ENCODE measurements around the gene LGR4. TPM values are rescaled to one million over a fixed set of nuclear protein-coding genes. Genes with fewer than 3 reads are reported as not detected.

The LGR4 gene
- total RNA-seq, 1 experiment from 2014 or later = 44.2 TPM

GRCh38 chr11:27470826-27471588 lies 1.6 kb downstream of the LGR4 start:
- Histone ChIP-seq H3K36me3 (no peaks in the 10 kb centered on the region), H3K27me3 (no peaks in the 10 kb centered on the region), H3K27ac (no peak overlapping the region; the same call in 1 of the 2 replicates), H3K4me1 (peaks cover 3% of the 10 kb centered on the region; the same call in 1 of the 2 replicates), H3K4me3 (peak overlapping the region; percentile 87), H3K9me3 (replicated peaks) (no peaks in the 10 kb centered on the region)
- DNase-seq = peak in 1 of 2 experiments; percentile 28

GRCh38 chr11:27470166-27470565 lies 2.4 kb downstream of the LGR4 start:
- Histone ChIP-seq H3K9me3 (replicated peaks) (no peaks in the 10 kb centered on the region), H3K4me1 (peaks cover 3% of the 10 kb centered on the region; the same call in 1 of the 2 replicates), H3K36me3 (no peaks in the 10 kb centered on the region), H3K27ac (no peak overlapping the region), H3K27me3 (no peaks in the 10 kb centered on the region), H3K4me3 (no peak overlapping the region)
- no peak for DNase-seq

- H3K4me3 ChIP-seq = no peak overlapping the region
- no peaks in the 10 kb centered on the region for H3K9me3 ChIP-seq (replicated peaks)
- peaks cover 3% of the 10 kb centered on the region for H3K4me1 ChIP-seq
- H3K27ac ChIP-seq = no peak overlapping the region
- H3K27me3 ChIP-seq = no peaks in the 10 kb centered on the region
- DNase-seq = no peak
- no peaks in the 10 kb centered on the region for H3K36me3 ChIP-seq
These were observed 3.4 kb downstream of the LGR4 start for GRCh38 chr11:27468995-27469695.

GRCh38 chr11:27468209-27468994 lies 4.2 kb downstream of the LGR4 start:
- DNase-seq = no peak
- Histone ChIP-seq H3K27me3 (no peaks in the 10 kb centered on the region), H3K4me1 (peaks cover 6% of the 10 kb centered on the region), H3K4me3 (no peak overlapping the region), H3K36me3 (no peaks in the 10 kb centered on the region), H3K27ac (no peak overlapping the region), H3K9me3 (replicated peaks) (no peaks in the 10 kb centered on the region)

DNA sequence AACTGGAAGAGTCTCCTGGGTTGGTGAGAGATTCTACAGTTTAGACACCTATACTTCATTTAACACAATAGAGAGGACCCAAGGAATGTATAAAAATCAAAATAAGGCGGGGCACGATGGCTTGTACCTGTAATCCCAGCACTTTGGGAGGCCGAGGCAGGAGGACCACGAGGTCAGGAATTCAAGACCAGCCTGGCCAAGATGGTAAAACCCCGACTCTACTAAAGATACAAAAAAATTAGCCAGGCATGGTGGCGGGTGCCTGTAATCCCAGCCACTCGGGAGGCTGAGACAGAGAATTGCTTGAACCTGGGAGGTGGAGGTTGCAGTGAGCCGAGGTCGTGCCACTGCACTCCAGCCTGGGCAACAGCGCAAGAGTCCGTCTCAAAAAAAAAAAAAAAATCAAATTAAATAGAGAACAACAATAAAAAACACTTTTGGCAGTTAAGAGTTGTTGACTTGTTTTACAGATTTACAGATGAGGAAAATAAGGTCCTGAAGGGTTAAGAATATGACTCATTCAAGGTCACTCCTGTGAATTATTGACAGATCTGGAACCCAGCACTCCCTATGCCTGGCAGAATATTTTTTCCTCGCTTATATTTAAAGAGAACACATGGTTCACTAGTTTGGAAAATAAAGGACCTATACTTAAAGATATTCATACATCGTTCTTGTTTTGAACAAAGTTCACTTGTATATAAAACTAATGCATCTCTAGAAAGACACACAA lies 5.2 kb downstream of the LGR4 start:
- no peak for DNase-seq
- Histone ChIP-seq H3K4me1 (peaks cover 6% of the 10 kb centered on the region), H3K9me3 (replicated peaks) (no peaks in the 10 kb centered on the region), H3K27ac (no peak overlapping the region), H3K4me3 (no peak overlapping the region), H3K36me3 (no peaks in the 10 kb centered on the region), H3K27me3 (no peaks in the 10 kb centered on the region)

GRCh38 chr11:27466363-27466762 lies 6.2 kb downstream of the LGR4 start:
- DNase-seq = no peak
- H3K27ac ChIP-seq = no peak overlapping the region
- peaks cover 6% of the 10 kb centered on the region for H3K4me1 ChIP-seq
- no peaks in the 10 kb centered on the region for H3K9me3 ChIP-seq (replicated peaks)
- no peak overlapping the region for H3K4me3 ChIP-seq
- no peaks in the 10 kb centered on the region for H3K27me3 ChIP-seq
- no peaks in the 10 kb centered on the region for H3K36me3 ChIP-seq

DNA sequence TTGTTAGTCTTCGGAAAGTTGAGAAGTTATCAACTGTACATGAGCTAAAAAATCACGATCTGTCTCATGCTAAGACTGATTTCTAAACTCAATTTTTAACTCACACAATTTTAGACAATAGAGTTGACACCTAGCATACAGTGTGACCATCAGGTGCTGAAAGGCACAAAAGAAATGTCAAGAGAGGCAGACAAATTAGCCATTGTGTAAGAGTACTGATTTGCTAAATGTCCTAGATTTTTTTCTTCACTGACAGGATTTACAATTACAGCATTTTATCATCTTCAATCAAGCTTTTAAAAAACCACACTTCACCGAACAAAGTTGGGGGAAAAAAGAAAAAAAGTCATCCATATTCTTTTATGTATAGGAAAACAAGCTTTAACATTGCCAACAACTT lies 7.0 kb downstream of the LGR4 start:
- H3K36me3 ChIP-seq = no peaks in the 10 kb centered on the region
- H3K27me3 ChIP-seq = no peaks in the 10 kb centered on the region
- H3K4me1 ChIP-seq = peaks cover 6% of the 10 kb centered on the region
- H3K4me3 ChIP-seq = no peak overlapping the region
- no peak for DNase-seq
- no peaks in the 10 kb centered on the region for H3K9me3 ChIP-seq (replicated peaks)
- no peak overlapping the region for H3K27ac ChIP-seq

DNA sequence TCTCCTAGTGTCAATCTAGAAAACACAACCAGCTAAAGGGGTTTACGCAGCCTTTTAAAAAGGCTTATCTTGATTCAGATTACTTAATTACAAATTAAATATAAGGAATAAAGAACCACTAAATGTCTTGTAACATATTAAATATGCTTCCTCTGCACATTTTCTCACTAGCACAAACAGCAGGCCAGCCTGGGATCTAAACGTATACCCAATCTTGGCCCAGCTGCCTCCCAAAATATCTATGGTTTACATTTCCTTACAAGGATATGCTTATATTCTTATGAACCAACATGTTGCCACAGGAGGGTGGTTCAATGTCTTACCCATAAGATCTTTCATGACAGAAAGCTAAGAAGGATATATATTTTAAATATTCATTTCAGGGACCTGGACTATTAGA lies 7.7 kb downstream of the LGR4 start:
- Histone ChIP-seq H3K27me3 (no peaks in the 10 kb centered on the region), H3K9me3 (replicated peaks) (no peaks in the 10 kb centered on the region), H3K4me1 (peaks cover 6% of the 10 kb centered on the region), H3K36me3 (no peaks in the 10 kb centered on the region), H3K4me3 (no peak overlapping the region), H3K27ac (no peak overlapping the region)
- DNase-seq = no peak

DNA sequence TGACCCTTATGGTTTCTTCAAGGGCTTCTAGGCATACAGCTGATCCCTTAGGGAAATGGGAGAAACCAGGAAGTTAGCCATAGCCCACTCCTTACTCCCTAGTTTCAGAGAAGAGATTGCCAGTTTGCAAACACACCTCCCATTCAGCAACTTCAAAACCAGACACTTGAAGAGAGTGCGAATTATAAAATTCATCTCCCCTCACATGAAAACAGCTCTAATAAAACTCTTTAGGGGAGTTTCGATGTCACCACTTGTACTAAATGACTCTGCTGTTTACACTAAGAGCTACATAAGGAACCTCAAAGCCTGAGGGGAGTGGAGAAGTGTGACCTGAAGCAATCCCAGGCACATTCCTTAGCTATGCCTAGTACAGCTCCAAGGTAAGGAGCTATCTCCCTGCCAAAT lies 8.3 kb downstream of the LGR4 start:
- Histone ChIP-seq H3K4me1 (peaks cover 6% of the 10 kb centered on the region; the same call in 1 of the 2 replicates), H3K4me3 (no peak overlapping the region), H3K9me3 (replicated peaks) (no peaks in the 10 kb centered on the region), H3K36me3 (no peaks in the 10 kb centered on the region), H3K27ac (no peak overlapping the region), H3K27me3 (no peaks in the 10 kb centered on the region)
- no peak for DNase-seq

DNA sequence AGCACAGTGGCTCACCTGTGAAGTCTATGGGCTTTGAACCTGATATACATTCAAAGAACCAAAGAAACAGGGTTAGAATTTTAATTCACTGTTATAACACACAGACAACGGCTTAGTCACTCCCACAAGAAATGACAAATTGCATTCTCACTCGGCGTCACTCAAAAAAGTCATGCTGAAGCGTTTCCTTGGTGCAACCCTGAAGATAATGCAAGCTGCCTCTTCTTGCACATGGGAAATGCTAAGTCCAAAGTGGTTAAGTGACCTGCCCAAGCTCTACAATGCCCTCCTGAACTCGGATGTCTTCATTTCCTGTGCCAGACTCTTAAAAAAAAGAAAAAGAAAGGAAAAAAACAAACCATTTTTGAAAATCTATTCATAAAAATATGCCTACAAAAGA lies 10.0 kb downstream of the LGR4 start:
- H3K27ac ChIP-seq = no peak overlapping the region
- no peaks in the 10 kb centered on the region; the same call in 1 of the 2 replicates for H3K36me3 ChIP-seq
- DNase-seq = no peak
- H3K27me3 ChIP-seq = no peaks in the 10 kb centered on the region
- peaks cover 6% of the 10 kb centered on the region; the same call in 1 of the 2 replicates for H3K4me1 ChIP-seq
- H3K9me3 ChIP-seq (replicated peaks) = no peaks in the 10 kb centered on the region
- no peak overlapping the region for H3K4me3 ChIP-seq

- H3K4me1 ChIP-seq = peaks cover 6% of the 10 kb centered on the region; the same call in 1 of the 2 replicates
- no peaks in the 10 kb centered on the region for H3K9me3 ChIP-seq (replicated peaks)
- no peak for DNase-seq
- no peaks in the 10 kb centered on the region for H3K27me3 ChIP-seq
- H3K36me3 ChIP-seq = no peaks in the 10 kb centered on the region; the same call in 1 of the 2 replicates
- no peak overlapping the region for H3K4me3 ChIP-seq
- H3K27ac ChIP-seq = no peak overlapping the region
These were observed 12.2 kb downstream of the LGR4 start for GRCh38 chr11:27460158-27460978.

DNA sequence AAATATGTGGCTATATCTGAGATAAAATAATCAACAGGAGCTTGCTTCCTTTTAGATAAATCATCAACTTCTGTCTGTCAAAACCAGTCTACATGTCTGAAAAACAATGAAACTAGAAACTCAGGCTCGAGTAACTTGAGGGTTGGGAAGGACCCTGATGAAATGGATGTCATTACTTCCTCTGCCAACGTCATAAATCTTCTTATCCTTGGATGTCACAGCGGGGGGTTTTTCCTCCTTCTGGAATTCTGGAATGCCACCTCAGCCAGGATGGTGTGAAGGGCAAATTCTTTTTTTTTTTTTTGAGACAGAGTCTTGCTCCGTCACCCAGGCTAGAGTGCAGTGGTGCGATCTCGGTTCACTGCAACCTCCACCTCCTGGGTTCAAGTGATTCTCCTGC lies 13.4 kb downstream of the LGR4 start:
- Histone ChIP-seq H3K4me1 (peaks cover 6% of the 10 kb centered on the region; the same call in 1 of the 2 replicates), H3K36me3 (no peaks in the 10 kb centered on the region; the same call in 1 of the 2 replicates), H3K27ac (no peak overlapping the region), H3K4me3 (no peak overlapping the region), H3K9me3 (replicated peaks) (no peaks in the 10 kb centered on the region), H3K27me3 (no peaks in the 10 kb centered on the region)
- no peak for DNase-seq

- H3K4me1 ChIP-seq = peaks cover 4% of the 10 kb centered on the region; the same call in 1 of the 2 replicates
- no peak for DNase-seq
- H3K9me3 ChIP-seq (replicated peaks) = no peaks in the 10 kb centered on the region
- H3K27ac ChIP-seq = no peak overlapping the region
- no peaks in the 10 kb centered on the region for H3K27me3 ChIP-seq
- no peaks in the 10 kb centered on the region; the same call in 1 of the 2 replicates for H3K36me3 ChIP-seq
- no peak overlapping the region for H3K4me3 ChIP-seq
These were observed 14.4 kb downstream of the LGR4 start for GRCh38 chr11:27458182-27458581.
